HG02852 (cell line): ENCODE measurements around the gene SHISA6.

Experiments used
- ATAC-seq: cut with Tn5 transposase; IDR thresholded peaks from one replicate; pipeline ENCODE4 v1.9.1; 2021; ENCODE audit warnings: mild to moderate bottlenecking, moderate library complexity; ENCODE audit not compliant: unreplicated experiment

SHISA6 gene

GRCh38 chr17:11340803-11341202, 99.8 kb downstream of the SHISA6 start:
- no peak for ATAC-seq

GRCh38 chr17:11342138-11342537, 101.1 kb downstream of the SHISA6 start:
- no peak for ATAC-seq

- no peak for ATAC-seq
Observed at GRCh38 chr17:11349106-11349505, 108.1 kb downstream of the SHISA6 start.

- no peak for ATAC-seq
Observed at GRCh38 chr17:11351479-11351878, 110.5 kb downstream of the SHISA6 start.

- ATAC-seq, result no peak
Observed at GRCh38 chr17:11353601-11354000, 112.6 kb downstream of the SHISA6 start.

GRCh38 chr17:11356371-11356770, 115.4 kb downstream of the SHISA6 start:
- no peak for ATAC-seq

- no peak for ATAC-seq
Observed at GRCh38 chr17:11363565-11364117, 122.6 kb downstream of the SHISA6 start.

GRCh38 chr17:11366272-11366850, 125.3 kb downstream of the SHISA6 start:
- no peak for ATAC-seq

GRCh38 chr17:11369575-11369974, 128.6 kb downstream of the SHISA6 start:
- ATAC-seq, result no peak

GRCh38 chr17:11372692-11373091, 131.7 kb downstream of the SHISA6 start:
- ATAC-seq, result no peak

GRCh38 chr17:11378506-11378905, 137.5 kb downstream of the SHISA6 start:
- ATAC-seq, result no peak

- no peak for ATAC-seq
Observed at GRCh38 chr17:11380761-11381160, 139.7 kb downstream of the SHISA6 start.

GRCh38 chr17:11383157-11383556, 142.1 kb downstream of the SHISA6 start:
- no peak for ATAC-seq

- no peak for ATAC-seq
Observed at GRCh38 chr17:11384131-11384530, 143.1 kb downstream of the SHISA6 start.

GRCh38 chr17:11387610-11388009, 146.6 kb downstream of the SHISA6 start:
- ATAC-seq, result no peak

- no peak for ATAC-seq
Observed at GRCh38 chr17:11388054-11388453, 147.0 kb downstream of the SHISA6 start.

GRCh38 chr17:11389583-11389982, 148.6 kb downstream of the SHISA6 start:
- no peak for ATAC-seq

- ATAC-seq, result no peak
Observed at GRCh38 chr17:11391134-11391533, 150.1 kb downstream of the SHISA6 start.

- ATAC-seq, result no peak
Observed at GRCh38 chr17:11404431-11405276, 163.6 kb downstream of the SHISA6 start.

- no peak for ATAC-seq
Observed at GRCh38 chr17:11406716-11407115, 165.7 kb downstream of the SHISA6 start.

GRCh38 chr17:11412654-11413053, 171.6 kb downstream of the SHISA6 start:
- ATAC-seq, result no peak

- ATAC-seq, result no peak
Observed at GRCh38 chr17:11418342-11418741, 177.3 kb downstream of the SHISA6 start.
